Measurements from ENCODE around the gene FARS2. TPM values are rescaled to one million over a fixed set of nuclear protein-coding genes. Genes with fewer than 3 reads are reported as not detected.
A peak's percentile ranks its signal among the peaks of the same experiment; 100 is the strongest.

Gene FARS2
- total and polyA plus RNA-seq, 9 of the 15 experiments (the other 6 are each of a cell fraction or from before 2014, with no cell fraction given) = 16.5 to 62.2 (median 27.0) TPM

- no peak for TF ChIP-seq E2F6 (IDR thresholded peaks at IDR 0.05; ENCODE audit: borderline replicate concordance in 1 of 2, extremely low read depth in 1 of 2, insufficient read depth in 1 of 2, insufficient read length in 1 of 2, low read depth in 1 of 2, low read length in 1 of 2, poor library complexity in 1 of 2, severe bottlenecking in 1 of 2)
- TF ChIP-seq STAT5B (CRISPR knock-in tag; IDR thresholded peaks at IDR 0.05) = no peak
- no peak; the same call in 1 of the 2 replicates for TF ChIP-seq NFIC (IDR thresholded peaks at IDR 0.05)
- TF ChIP-seq WHSC1 (IDR thresholded peaks at IDR 0.05; ENCODE audit: low read length) = no peak
- TF ChIP-seq ZNF518B (CRISPR knock-in tag; IDR thresholded peaks at IDR 0.05) = no peak
- peak; percentile 84 for TF ChIP-seq JUND (IDR thresholded peaks at IDR 0.05; ENCODE audit: borderline replicate concordance, low read depth, low read length)
- peak; percentile 87; the same call in 2 of the 3 replicates for TF ChIP-seq JUND (tag; IDR thresholded peaks at IDR 0.05; ENCODE audit: borderline replicate concordance, low read depth, low read length)
- TF ChIP-seq HOXB6 (CRISPR knock-in tag; IDR thresholded peaks at IDR 0.05; ENCODE audit: borderline replicate concordance) = no peak
- TF ChIP-seq RNF219 (CRISPR knock-in tag; IDR thresholded peaks at IDR 0.05) = no peak
- TF ChIP-seq MTA3 (IDR thresholded peaks at IDR 0.05; ENCODE audit: borderline replicate concordance) = no peak
- TF ChIP-seq SPI1 (IDR thresholded peaks at IDR 0.05; ENCODE audit: borderline replicate concordance, low read depth, low read length) = no peak
- 0 out of 2 replicates have a peak, but pooled peaks have one; percentile 29 for TF ChIP-seq ID3 (CRISPR knock-in tag; IDR thresholded peaks at IDR 0.05)
- TF ChIP-seq ID3 (tag; IDR thresholded peaks at IDR 0.05) = peak; percentile 88
- no peak for TF ChIP-seq ZBTB1 (CRISPR knock-in tag; IDR thresholded peaks at IDR 0.05; ENCODE audit: borderline replicate concordance, low read depth)
- TF ChIP-seq ZNF3 (CRISPR knock-in tag; IDR thresholded peaks at IDR 0.05) = no peak
- TF ChIP-seq NCOA2 (IDR thresholded peaks at IDR 0.05; ENCODE audit: partially characterized antibody in 2 of 2) = no peak
- TF ChIP-seq ATF6 (CRISPR knock-in tag; IDR thresholded peaks at IDR 0.05) = no peak
- TF ChIP-seq MAFK (IDR thresholded peaks at IDR 0.05; ENCODE audit: low read length) = no peak
Observed at GRCh38 chr6:5541751-5542432, 280.6 kb downstream of the FARS2 start (continued).
